ENCODE data around the gene GBP7.

Gene GBP7

DNA sequence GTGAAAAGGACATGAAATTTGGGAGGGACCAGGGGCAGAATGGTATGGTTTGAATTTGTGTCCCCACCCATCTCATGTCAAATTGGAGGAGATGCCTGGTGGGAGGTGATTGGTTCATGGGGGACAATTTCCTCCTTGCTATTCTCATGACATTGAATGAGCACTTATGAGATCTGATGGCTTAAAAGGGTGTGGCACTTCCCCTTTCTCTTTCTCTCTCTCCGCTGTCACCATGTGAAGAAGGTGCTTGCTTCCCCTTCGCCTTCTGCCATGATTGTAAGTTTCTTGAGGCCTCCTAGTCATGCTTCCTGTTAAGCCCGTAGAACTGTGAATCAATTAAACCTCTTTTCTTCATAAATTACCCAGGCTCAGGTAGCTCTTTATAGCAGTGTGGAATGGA lies 30.6 kb upstream of the GBP7 start:
- Histone ChIP-seq H3K18ac (ENCODE audit: low read length) (no peak overlapping the region), H3K27me3 (ENCODE audit: insufficient read depth, low read length, poor library complexity) (no peaks in the 10 kb centered on the region), H3K36me3 (ENCODE audit: control insufficient read depth, insufficient read depth, low read length) (no peaks in the 10 kb centered on the region), H3K4ac (ENCODE audit: low read depth, low read length) (no peak overlapping the region), H3K27ac (ENCODE audit: low read depth, low read length) (no peak overlapping the region), H3K9ac (ENCODE audit: low read length) (no peak overlapping the region), H3K4me1 (ENCODE audit: control insufficient read depth, low read depth, low read length) (peaks cover under 1% of the 10 kb centered on the region), H2BK15ac (replicated peaks; ENCODE audit: low read depth) (no peak overlapping the region), H2BK5ac (ENCODE audit: low read length) (no peak overlapping the region), H3K4me3 (ENCODE audit: low read length) (no peak overlapping the region), H3K79me2 (ENCODE audit: control insufficient read depth, insufficient read depth, low read length) (no peaks in the 10 kb centered on the region), H2AK5ac (ENCODE audit: low read length) (no peak overlapping the region), H3K79me1 (ENCODE audit: low read length) (no peaks in the 10 kb centered on the region), H4K5ac (ENCODE audit: low read length) (no peak overlapping the region), H2BK120ac (ENCODE audit: low read depth, low read length) (no peak overlapping the region), H3K23ac (ENCODE audit: low read length) (no peak overlapping the region), H4K8ac (ENCODE audit: low read depth, low read length) (no peak overlapping the region), H3K4me2 (ENCODE audit: low read length) (no peak overlapping the region), H3K56ac (ENCODE audit: low read length) (no peak overlapping the region)
- no peak for DNase-seq
- WGBS (ENCODE audit: extremely low coverage, insufficient coverage, low lambda C conversion rate), result no CpG with 5 or more reads among the region's 3 CpGs

DNA sequence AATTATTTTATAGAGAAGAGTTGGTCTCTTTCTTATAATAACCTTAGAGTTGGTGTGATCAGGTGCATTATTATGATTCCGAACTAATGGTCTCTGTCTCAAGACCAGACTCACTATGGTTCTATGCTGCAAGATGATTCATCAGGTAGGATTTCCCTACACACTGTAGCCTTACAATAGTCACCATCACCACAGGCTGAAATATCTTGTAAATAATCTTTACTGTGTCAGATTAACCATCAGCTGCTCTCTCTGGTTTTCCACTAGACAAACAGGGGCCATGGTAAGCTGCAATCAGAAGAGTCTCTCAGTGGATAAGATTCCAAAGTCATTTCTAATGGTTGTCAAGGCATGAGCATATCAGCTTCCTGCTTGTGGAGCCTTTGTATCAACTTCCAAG lies 27.4 kb upstream of the GBP7 start:
- no peak overlapping the region for H3K27ac ChIP-seq (ENCODE audit: low read depth, low read length)
- H3K4me1 ChIP-seq (ENCODE audit: control insufficient read depth, low read depth, low read length), result peaks cover 6% of the 10 kb centered on the region
- H3K18ac ChIP-seq (ENCODE audit: low read length), result no peak overlapping the region
- no peak overlapping the region for H2AK5ac ChIP-seq (ENCODE audit: low read length)
- H3K9ac ChIP-seq (ENCODE audit: low read length), result no peak overlapping the region
- no peaks in the 10 kb centered on the region for H3K79me2 ChIP-seq (ENCODE audit: control insufficient read depth, insufficient read depth, low read length)
- no peak overlapping the region for H4K8ac ChIP-seq (ENCODE audit: low read depth, low read length)
- no CpG with 5 or more reads among the region's 1 CpG for WGBS (ENCODE audit: extremely low coverage, insufficient coverage, low lambda C conversion rate)
- no peak overlapping the region for H4K5ac ChIP-seq (ENCODE audit: low read length)
- H3K56ac ChIP-seq (ENCODE audit: low read length), result no peak overlapping the region
- H3K79me1 ChIP-seq (ENCODE audit: low read length), result no peaks in the 10 kb centered on the region
- H3K27me3 ChIP-seq (ENCODE audit: insufficient read depth, low read length, poor library complexity), result no peaks in the 10 kb centered on the region
- peak overlapping the region; percentile 45 for H2BK120ac ChIP-seq (ENCODE audit: low read depth, low read length)
- DNase-seq, result no peak
- H2BK5ac ChIP-seq (ENCODE audit: low read length), result no peak overlapping the region
- no peak overlapping the region for H3K4ac ChIP-seq (ENCODE audit: low read depth, low read length)
- H3K36me3 ChIP-seq (ENCODE audit: control insufficient read depth, insufficient read depth, low read length), result no peaks in the 10 kb centered on the region
- H3K4me3 ChIP-seq (ENCODE audit: low read length), result no peak overlapping the region
- H3K4me2 ChIP-seq (ENCODE audit: low read length), result no peak overlapping the region
- no peak overlapping the region for H3K23ac ChIP-seq (ENCODE audit: low read length)
- H2BK15ac ChIP-seq (replicated peaks; ENCODE audit: low read depth), result peak overlapping the region; percentile 36

DNA sequence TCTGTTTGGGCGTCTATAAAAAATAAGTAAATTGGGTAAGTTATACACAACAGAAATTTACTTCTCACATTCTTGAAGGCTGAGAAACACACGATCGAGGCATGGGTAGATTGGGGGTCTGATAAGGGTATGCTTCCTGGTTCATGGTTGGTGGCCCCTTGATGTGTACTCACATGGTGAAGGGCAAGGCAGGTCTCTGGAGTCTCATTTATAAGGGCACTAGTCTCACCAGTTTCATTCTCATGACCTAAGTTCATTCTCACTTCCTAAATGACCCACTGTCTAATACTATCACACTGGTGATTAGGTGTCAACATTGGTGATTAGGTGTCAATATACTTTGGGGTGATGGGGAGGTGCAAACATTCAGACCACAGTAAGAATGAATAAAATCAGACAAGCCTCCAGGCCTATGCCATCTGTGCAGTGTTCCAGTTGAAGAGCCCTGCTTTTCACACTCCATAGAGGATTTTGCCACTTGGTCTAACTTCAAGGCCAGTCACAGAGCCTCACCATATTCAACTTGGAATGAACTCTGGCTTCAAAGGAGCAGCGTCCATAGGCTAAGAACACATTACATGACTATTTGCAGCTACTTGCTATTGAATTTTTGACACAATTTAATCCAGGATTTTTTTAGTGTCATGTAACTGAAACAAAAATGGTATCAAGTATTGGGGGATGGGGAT lies 25.4 kb upstream of the GBP7 start:
- Histone ChIP-seq H3K79me1 (ENCODE audit: low read length) (no peaks in the 10 kb centered on the region), H2BK15ac (replicated peaks; ENCODE audit: low read depth) (no peak overlapping the region), H3K27me3 (ENCODE audit: insufficient read depth, low read length, poor library complexity) (no peaks in the 10 kb centered on the region), H3K79me2 (ENCODE audit: control insufficient read depth, insufficient read depth, low read length) (no peaks in the 10 kb centered on the region), H3K23ac (ENCODE audit: low read length) (no peak overlapping the region), H3K4me1 (ENCODE audit: control insufficient read depth, low read depth, low read length) (peaks cover 6% of the 10 kb centered on the region), H3K4me2 (ENCODE audit: low read length) (no peak overlapping the region), H3K36me3 (ENCODE audit: control insufficient read depth, insufficient read depth, low read length) (no peaks in the 10 kb centered on the region), H3K27ac (ENCODE audit: low read depth, low read length) (no peak overlapping the region), H2BK5ac (ENCODE audit: low read length) (no peak overlapping the region), H3K9ac (ENCODE audit: low read length) (no peak overlapping the region), H2BK120ac (ENCODE audit: low read depth, low read length) (no peak overlapping the region), H3K4ac (ENCODE audit: low read depth, low read length) (no peak overlapping the region), H4K8ac (ENCODE audit: low read depth, low read length) (no peak overlapping the region), H3K18ac (ENCODE audit: low read length) (no peak overlapping the region), H3K4me3 (ENCODE audit: low read length) (no peak overlapping the region), H4K5ac (ENCODE audit: low read length) (no peak overlapping the region), H3K56ac (ENCODE audit: low read length) (no peak overlapping the region), H2AK5ac (ENCODE audit: low read length) (no peak overlapping the region)
- WGBS (ENCODE audit: extremely low coverage, insufficient coverage, low lambda C conversion rate), result no CpG with 5 or more reads among the region's 4 CpGs
- no peak for DNase-seq

- no peak overlapping the region for H3K18ac ChIP-seq (ENCODE audit: low read length)
- H2BK5ac ChIP-seq (ENCODE audit: low read length), result no peak overlapping the region
- H3K27me3 ChIP-seq (ENCODE audit: insufficient read depth, low read length, poor library complexity), result no peaks in the 10 kb centered on the region
- H4K5ac ChIP-seq (ENCODE audit: low read length), result no peak overlapping the region
- H3K23ac ChIP-seq (ENCODE audit: low read length), result no peak overlapping the region
- H3K27ac ChIP-seq (ENCODE audit: low read depth, low read length), result no peak overlapping the region
- no peaks in the 10 kb centered on the region for H3K79me1 ChIP-seq (ENCODE audit: low read length)
- no peak overlapping the region for H3K4me3 ChIP-seq (ENCODE audit: low read length)
- no peak overlapping the region for H3K4ac ChIP-seq (ENCODE audit: low read depth, low read length)
- H2BK15ac ChIP-seq (replicated peaks; ENCODE audit: low read depth), result no peak overlapping the region
- H3K9ac ChIP-seq (ENCODE audit: low read length), result no peak overlapping the region
- H2AK5ac ChIP-seq (ENCODE audit: low read length), result no peak overlapping the region
- peaks cover 6% of the 10 kb centered on the region for H3K4me1 ChIP-seq (ENCODE audit: control insufficient read depth, low read depth, low read length)
- H2BK120ac ChIP-seq (ENCODE audit: low read depth, low read length), result no peak overlapping the region
- no peak overlapping the region for H4K8ac ChIP-seq (ENCODE audit: low read depth, low read length)
- H3K56ac ChIP-seq (ENCODE audit: low read length), result no peak overlapping the region
- H3K79me2 ChIP-seq (ENCODE audit: control insufficient read depth, insufficient read depth, low read length), result no peaks in the 10 kb centered on the region
- no peak overlapping the region for H3K4me2 ChIP-seq (ENCODE audit: low read length)
- no peaks in the 10 kb centered on the region for H3K36me3 ChIP-seq (ENCODE audit: control insufficient read depth, insufficient read depth, low read length)
- DNase-seq, result no peak
- WGBS (ENCODE audit: extremely low coverage, insufficient coverage, low lambda C conversion rate), result no CpG with 5 or more reads among the region's 2 CpGs
These were observed 24.9 kb upstream of the GBP7 start for GRCh38 chr1:89200663-89201062.

DNA sequence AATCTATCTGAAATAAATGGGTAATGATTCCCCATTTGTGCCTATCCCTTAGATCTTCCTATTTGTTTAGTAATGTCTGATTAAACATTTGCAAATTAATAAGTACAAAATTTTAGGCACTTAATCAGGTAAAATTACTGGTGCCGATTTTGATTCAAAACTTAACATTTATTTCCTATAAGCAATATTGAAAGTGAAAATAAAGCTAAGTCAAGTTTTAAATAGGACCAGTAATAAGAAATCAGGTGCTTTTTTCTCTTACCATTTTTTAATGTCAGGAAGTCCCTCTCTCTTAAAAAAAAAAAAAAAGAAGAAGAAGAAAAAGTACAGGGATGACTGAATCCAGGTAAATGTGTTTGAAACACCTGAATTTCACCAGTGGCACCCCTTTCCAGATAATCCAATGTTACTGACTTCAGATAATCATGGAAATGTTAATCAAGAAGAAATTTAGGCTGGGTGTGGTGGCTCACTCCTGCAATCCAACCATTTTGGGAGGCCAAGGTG lies 23.8 kb upstream of the GBP7 start:
- no peaks in the 10 kb centered on the region for H3K27me3 ChIP-seq (ENCODE audit: insufficient read depth, low read length, poor library complexity)
- H3K4me3 ChIP-seq (ENCODE audit: low read length), result no peak overlapping the region
- no peak overlapping the region for H3K9ac ChIP-seq (ENCODE audit: low read length)
- DNase-seq, result no peak
- H3K18ac ChIP-seq (ENCODE audit: low read length), result no peak overlapping the region
- H2BK120ac ChIP-seq (ENCODE audit: low read depth, low read length), result no peak overlapping the region
- H2BK15ac ChIP-seq (replicated peaks; ENCODE audit: low read depth), result no peak overlapping the region
- no peaks in the 10 kb centered on the region for H3K36me3 ChIP-seq (ENCODE audit: control insufficient read depth, insufficient read depth, low read length)
- H3K4me1 ChIP-seq (ENCODE audit: control insufficient read depth, low read depth, low read length), result peaks cover 6% of the 10 kb centered on the region
- H2BK5ac ChIP-seq (ENCODE audit: low read length), result no peak overlapping the region
- no peak overlapping the region for H3K27ac ChIP-seq (ENCODE audit: low read depth, low read length)
- no CpG with 5 or more reads among the region's 1 CpG for WGBS (ENCODE audit: extremely low coverage, insufficient coverage, low lambda C conversion rate)
- no peak overlapping the region for H2AK5ac ChIP-seq (ENCODE audit: low read length)
- H4K8ac ChIP-seq (ENCODE audit: low read depth, low read length), result no peak overlapping the region
- no peaks in the 10 kb centered on the region for H3K79me1 ChIP-seq (ENCODE audit: low read length)
- H3K79me2 ChIP-seq (ENCODE audit: control insufficient read depth, insufficient read depth, low read length), result no peaks in the 10 kb centered on the region
- no peak overlapping the region for H4K5ac ChIP-seq (ENCODE audit: low read length)
- no peak overlapping the region for H3K4ac ChIP-seq (ENCODE audit: low read depth, low read length)
- no peak overlapping the region for H3K23ac ChIP-seq (ENCODE audit: low read length)
- no peak overlapping the region for H3K4me2 ChIP-seq (ENCODE audit: low read length)
- H3K56ac ChIP-seq (ENCODE audit: low read length), result no peak overlapping the region

All from mesendoderm (in vitro differentiated cells).